ENCODE data around the gene GRIK5.
"Not testable (repeated sequence)": the region's sequence is repeated elsewhere in the genome, so short reads cannot be mapped to it uniquely, and the experiment has no call there.

Gene GRIK5

GRCh38 chr19:42108527-42109389 is 38.8 kb upstream of the GRIK5 start:
- no peaks in the 10 kb centered on the region for H3K27me3 ChIP-seq (ENCODE audit: insufficient read depth, low read length)
- H3K27ac ChIP-seq (ENCODE audit: low read depth, low read length, poor library complexity, severe bottlenecking): peak overlapping the region; percentile 70
- peak overlapping the region; percentile 48 for H3K4me2 ChIP-seq (ENCODE audit: low read length)
- no peaks in the 10 kb centered on the region for H3K9me3 ChIP-seq (ENCODE audit: low read length)
- no peaks in the 10 kb centered on the region for H3K79me2 ChIP-seq (ENCODE audit: insufficient read depth, low read length)
- no peaks in the 10 kb centered on the region for H4K20me1 ChIP-seq (ENCODE audit: insufficient read depth, low read length)
- no peak for TF ChIP-seq EZH2 (IDR thresholded peaks at IDR 0.05; ENCODE audit: borderline replicate concordance, low read length)
- TF ChIP-seq, protein P1, sequence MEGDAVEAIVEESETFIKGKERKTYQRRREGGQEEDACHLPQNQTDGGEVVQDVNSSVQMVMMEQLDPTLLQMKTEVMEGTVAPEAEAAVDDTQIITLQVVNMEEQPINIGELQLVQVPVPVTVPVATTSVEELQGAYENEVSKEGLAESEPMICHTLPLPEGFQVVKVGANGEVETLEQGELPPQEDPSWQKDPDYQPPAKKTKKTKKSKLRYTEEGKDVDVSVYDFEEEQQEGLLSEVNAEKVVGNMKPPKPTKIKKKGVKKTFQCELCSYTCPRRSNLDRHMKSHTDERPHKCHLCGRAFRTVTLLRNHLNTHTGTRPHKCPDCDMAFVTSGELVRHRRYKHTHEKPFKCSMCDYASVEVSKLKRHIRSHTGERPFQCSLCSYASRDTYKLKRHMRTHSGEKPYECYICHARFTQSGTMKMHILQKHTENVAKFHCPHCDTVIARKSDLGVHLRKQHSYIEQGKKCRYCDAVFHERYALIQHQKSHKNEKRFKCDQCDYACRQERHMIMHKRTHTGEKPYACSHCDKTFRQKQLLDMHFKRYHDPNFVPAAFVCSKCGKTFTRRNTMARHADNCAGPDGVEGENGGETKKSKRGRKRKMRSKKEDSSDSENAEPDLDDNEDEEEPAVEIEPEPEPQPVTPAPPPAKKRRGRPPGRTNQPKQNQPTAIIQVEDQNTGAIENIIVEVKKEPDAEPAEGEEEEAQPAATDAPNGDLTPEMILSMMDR (IDR thresholded peaks at IDR 0.05; ENCODE audit: low read length): peak; percentile 100
- H3K36me3 ChIP-seq (ENCODE audit: insufficient read depth, low read length): peaks cover 4% of the 10 kb centered on the region
- H3F3A ChIP-seq (ENCODE audit: insufficient read depth, low read length): no peaks in the 10 kb centered on the region
- peak overlapping the region; percentile 43; the same call in 1 of the 2 replicates for H3K9ac ChIP-seq (ENCODE audit: low read length)
- H2AFZ ChIP-seq (ENCODE audit: low read length): no peak overlapping the region
- no peaks in the 10 kb centered on the region for H3K9me2 ChIP-seq (ENCODE audit: low read depth, low read length)
- peaks cover 21% of the 10 kb centered on the region for H3K4me1 ChIP-seq (ENCODE audit: insufficient read depth, low read length, severe bottlenecking)
- no peak overlapping the region for H3K4me3 ChIP-seq (ENCODE audit: low read depth, low read length, poor library complexity, severe bottlenecking)

DNA sequence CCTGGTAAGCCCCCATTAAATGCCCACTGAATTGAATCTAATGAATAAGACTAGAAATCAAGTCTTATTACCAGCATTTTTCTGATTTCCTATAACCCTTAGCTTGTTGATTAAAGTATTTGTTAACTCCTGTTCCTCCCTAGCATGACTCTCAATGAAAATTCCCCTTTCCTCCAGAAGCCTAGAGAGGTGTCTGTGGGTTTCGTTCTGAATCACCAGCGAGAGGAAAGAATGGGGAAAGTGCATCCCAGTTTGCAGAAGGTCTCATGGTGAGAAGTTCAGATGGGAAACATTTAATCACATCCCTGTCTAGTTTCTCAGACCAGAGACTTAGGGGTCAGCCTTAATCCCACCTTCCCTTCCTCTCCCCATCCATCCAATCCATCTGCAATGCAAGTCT is 35.4 kb upstream of the GRIK5 start:
- H2AFZ ChIP-seq (ENCODE audit: low read length): no peak overlapping the region
- no peak overlapping the region for H3K4me2 ChIP-seq (ENCODE audit: low read length)
- no peaks in the 10 kb centered on the region for H3F3A ChIP-seq (ENCODE audit: insufficient read depth, low read length)
- no peaks in the 10 kb centered on the region for H3K79me2 ChIP-seq (ENCODE audit: insufficient read depth, low read length)
- no peak overlapping the region for H3K9ac ChIP-seq (ENCODE audit: low read length)
- peaks cover 3% of the 10 kb centered on the region; the same call in 1 of the 2 replicates for H3K36me3 ChIP-seq (ENCODE audit: insufficient read depth, low read length)
- H3K27ac ChIP-seq (ENCODE audit: low read depth, low read length, poor library complexity, severe bottlenecking): no peak overlapping the region
- H3K4me1 ChIP-seq (ENCODE audit: insufficient read depth, low read length, severe bottlenecking): peaks cover 9% of the 10 kb centered on the region
- H3K9me2 ChIP-seq (ENCODE audit: low read depth, low read length): no peaks in the 10 kb centered on the region
- no peaks in the 10 kb centered on the region for H4K20me1 ChIP-seq (ENCODE audit: insufficient read depth, low read length)
- H3K4me3 ChIP-seq (ENCODE audit: low read depth, low read length, poor library complexity, severe bottlenecking): no peak overlapping the region
- H3K9me3 ChIP-seq (ENCODE audit: low read length): no peaks in the 10 kb centered on the region
- H3K27me3 ChIP-seq (ENCODE audit: insufficient read depth, low read length): no peaks in the 10 kb centered on the region
- TF ChIP-seq EZH2 (IDR thresholded peaks at IDR 0.05; ENCODE audit: borderline replicate concordance, low read length): no peak
- TF ChIP-seq, protein P1 (IDR thresholded peaks at IDR 0.05; ENCODE audit: low read length): no peak

DNA sequence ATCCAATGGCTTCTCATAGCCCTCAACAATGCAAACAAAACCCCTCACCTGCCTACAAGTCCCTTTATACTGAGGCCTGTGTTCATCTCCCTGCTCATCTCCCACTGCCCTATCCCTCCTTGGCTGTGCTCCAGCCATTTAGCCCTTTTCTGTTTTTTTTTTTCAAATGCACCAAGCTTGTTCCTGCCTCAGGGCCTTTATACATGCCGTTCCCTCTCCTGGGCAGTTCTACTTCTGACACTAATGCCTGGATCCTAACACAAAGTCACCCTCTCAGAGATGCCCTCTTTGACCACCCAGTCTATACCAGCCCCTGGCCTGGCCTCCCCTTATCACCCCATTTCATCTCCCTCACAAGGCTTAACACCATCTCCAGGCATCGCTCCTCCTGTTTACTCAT is 32.9 kb upstream of the GRIK5 start:
- H3K36me3 ChIP-seq (ENCODE audit: insufficient read depth, low read length): peaks cover 2% of the 10 kb centered on the region; the same call in 1 of the 2 replicates
- TF ChIP-seq, protein P1 (IDR thresholded peaks at IDR 0.05; ENCODE audit: low read length): no peak
- TF ChIP-seq EZH2 (IDR thresholded peaks at IDR 0.05; ENCODE audit: borderline replicate concordance, low read length): no peak
- no peak overlapping the region for H3K9ac ChIP-seq (ENCODE audit: low read length)

DNA sequence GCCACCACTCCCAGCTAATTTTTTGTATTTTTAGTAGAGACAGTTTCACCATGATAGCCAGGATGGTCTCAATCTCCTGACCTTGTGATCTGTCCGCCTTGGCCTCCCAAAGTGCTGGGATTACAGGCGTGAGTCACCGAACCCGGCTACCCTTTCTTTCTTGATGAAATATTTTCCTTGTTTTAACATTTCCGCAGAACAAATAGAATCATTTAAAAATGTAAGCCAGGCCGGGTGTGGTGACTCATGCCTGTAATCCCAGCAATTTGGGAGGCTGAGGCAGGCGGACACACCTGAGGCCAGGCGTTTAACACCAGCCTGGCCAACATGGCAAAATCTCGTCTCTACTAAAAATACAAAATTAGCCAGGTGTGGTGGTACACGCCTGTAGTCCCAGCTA is 30.2 kb upstream of the GRIK5 start:
- not testable (repeated sequence) for H3K4me3 ChIP-seq (ENCODE audit: low read depth, low read length, poor library complexity, severe bottlenecking); H4K20me1 ChIP-seq (ENCODE audit: insufficient read depth, low read length); H3K4me2 ChIP-seq (ENCODE audit: low read length); H3K27me3 ChIP-seq (ENCODE audit: insufficient read depth, low read length); H3K9me3 ChIP-seq (ENCODE audit: low read length); H3K79me2 ChIP-seq (ENCODE audit: insufficient read depth, low read length); H3F3A ChIP-seq (ENCODE audit: insufficient read depth, low read length); H2AFZ ChIP-seq (ENCODE audit: low read length); H3K9ac ChIP-seq (ENCODE audit: low read length); H3K27ac ChIP-seq (ENCODE audit: low read depth, low read length, poor library complexity, severe bottlenecking); H3K9me2 ChIP-seq (ENCODE audit: low read depth, low read length); H3K4me1 ChIP-seq (ENCODE audit: insufficient read depth, low read length, severe bottlenecking)
- H3K36me3 ChIP-seq (ENCODE audit: insufficient read depth, low read length): peaks cover 15% of the 10 kb centered on the region

More for the DNA sequence above, 32.9 kb upstream of the GRIK5 start:
- no peaks in the 10 kb centered on the region for H3K9me3 ChIP-seq (ENCODE audit: low read length)
- no peaks in the 10 kb centered on the region for H3K79me2 ChIP-seq (ENCODE audit: insufficient read depth, low read length)
- no peaks in the 10 kb centered on the region for H4K20me1 ChIP-seq (ENCODE audit: insufficient read depth, low read length)
- H3K4me3 ChIP-seq (ENCODE audit: low read depth, low read length, poor library complexity, severe bottlenecking): no peak overlapping the region
- no peaks in the 10 kb centered on the region for H3K9me2 ChIP-seq (ENCODE audit: low read depth, low read length)
- H3F3A ChIP-seq (ENCODE audit: insufficient read depth, low read length): no peaks in the 10 kb centered on the region
- H3K4me1 ChIP-seq (ENCODE audit: insufficient read depth, low read length, severe bottlenecking): no peaks in the 10 kb centered on the region
- H3K27ac ChIP-seq (ENCODE audit: low read depth, low read length, poor library complexity, severe bottlenecking): no peak overlapping the region
- H3K4me2 ChIP-seq (ENCODE audit: low read length): no peak overlapping the region
- no peak overlapping the region for H2AFZ ChIP-seq (ENCODE audit: low read length)
- no peaks in the 10 kb centered on the region for H3K27me3 ChIP-seq (ENCODE audit: insufficient read depth, low read length)

All from OCI-LY1 (cell line).